T47D (cell line): ENCODE data around the gene SLC25A6.
"Not testable (repeated sequence)": the region's sequence is repeated elsewhere in the genome, so short reads cannot be mapped to it uniquely, and the experiment has no call there.

Experiments used
- DNase-seq, 2 experiments: peaks; one replicate each; pipeline versions ENCODE4 v3.0.0 to v3.0.0-alpha.2; 2011 to 2012; ENCODE audit warnings: low read depth in 1 of 2, low spot score in 1 of 2
- JUND ChIP-seq: IDR thresholded peaks from 2 replicates; pipeline ENCODE4 v1.6.1; 2012; ENCODE audit warnings: low read depth
- in situ Hi-C: cut with HindIII; loops from 2 replicates; pipeline ENCODE4 v1.10.0; 2016; ENCODE audit warnings: low sequenced_read_pairs, low pct_unique_long_range_greater_than_20kb

SLC25A6 gene

GRCh38 chrX:1420371-1420770 is 28.5 kb upstream of the SLC25A6 start:
- in situ Hi-C loops, result no loop called here
- no peak for TF ChIP-seq JUND
- no peak for DNase-seq

- TF ChIP-seq JUND, result no peak
- in situ Hi-C loops, result no loop called here
- DNase-seq, result no peak
Measured at GRCh38 chrX:1419545-1420355, 27.8 kb upstream of the SLC25A6 start.

GRCh38 chrX:1418901-1419544 is 27.1 kb upstream of the SLC25A6 start:
- DNase-seq, result no peak
- in situ Hi-C loops, result no loop called here
- no peak for TF ChIP-seq JUND

- no peak for DNase-seq
- no peak for TF ChIP-seq JUND
- in situ Hi-C loops, result no loop called here
Measured at GRCh38 chrX:1417921-1418771, 26.2 kb upstream of the SLC25A6 start.

- in situ Hi-C loops, result no loop called here
- no peak for TF ChIP-seq JUND
Measured at GRCh38 chrX:1416965-1417760, 25.2 kb upstream of the SLC25A6 start.

GRCh38 chrX:1416327-1416784 is 24.4 kb upstream of the SLC25A6 start:
- no peak for DNase-seq
- no peak for TF ChIP-seq JUND
- in situ Hi-C loops, result no loop called here

More at GRCh38 chrX:1416965-1417760, 25.2 kb upstream of the SLC25A6 start:
- DNase-seq, result no peak

GRCh38 chrX:1412551-1413161 is 20.7 kb upstream of the SLC25A6 start:
- in situ Hi-C loops, result no loop called here
- no peak for DNase-seq
- TF ChIP-seq JUND, result no peak

GRCh38 chrX:1411326-1411725 is 19.4 kb upstream of the SLC25A6 start:
- in situ Hi-C loops, result no loop called here
- DNase-seq, result no peak
- no peak for TF ChIP-seq JUND

GRCh38 chrX:1407035-1407434 is 15.1 kb upstream of the SLC25A6 start:
- in situ Hi-C loops, result no loop called here
- DNase-seq, result no peak
- no peak for TF ChIP-seq JUND

GRCh38 chrX:1405769-1406168 is 13.9 kb upstream of the SLC25A6 start:
- in situ Hi-C loops, DNase-seq: not testable (repeated sequence)

- in situ Hi-C loops, result not testable (repeated sequence)
Measured at GRCh38 chrX:1403867-1404266, 12.0 kb upstream of the SLC25A6 start.

GRCh38 chrX:1403228-1403627 is 11.3 kb upstream of the SLC25A6 start:
- in situ Hi-C loops, result no loop called here
- no peak for TF ChIP-seq JUND

More at GRCh38 chrX:1403867-1404266, 12.0 kb upstream of the SLC25A6 start:
- not testable (repeated sequence) for DNase-seq

More at GRCh38 chrX:1403228-1403627, 11.3 kb upstream of the SLC25A6 start:
- DNase-seq, result no peak
